SK-N-MC (cell line): ENCODE data around the gene KCNQ1.

Source experiments
- EZH2 ChIP-seq: fragments of 200-600 bp; sonication (generic); IDR thresholded peaks from one replicate; pipeline ENCODE4 v1.6.1; 2017; ENCODE audit warnings: antibody characterized with exemption
- FOXP2 ChIP-seq: optimal IDR thresholded peaks from 2 replicates; pipeline ENCODE3; 2011; ENCODE audit warnings: mild to moderate bottlenecking, moderate library complexity; ENCODE audit not compliant: insufficient read depth; ENCODE audit errors: extremely low read length, control extremely low read depth
- POLR2AphosphoS5 ChIP-seq: IDR thresholded peaks from 2 replicates; pipeline ENCODE4 v1.6.1; 2012; ENCODE audit warnings: mild to moderate bottlenecking, low read depth, low read length, borderline replicate concordance

- TF ChIP-seq EZH2, result no peak
- no peak for TF ChIP-seq POLR2AphosphoS5
- TF ChIP-seq FOXP2, result no peak
Observed at GRCh38 chr11:2462543-2462985, 17.8 kb downstream of the KCNQ1 start.
